GM12874 (cell line): Measurements from ENCODE around the gene THAP8.

ENCODE experiments used
- CTCF ChIP-seq: IDR thresholded peaks from 2 replicates; pipeline ENCODE4 v1.5.1; 2011; ENCODE audit warnings: low read depth, mild to moderate bottlenecking, control low read depth, low read length, moderate library complexity; ENCODE audit not compliant: insufficient read depth

The THAP8 gene

GRCh38 chr19:36008336-36008978, 45.6 kb downstream of the THAP8 start, which contains the start of gene SYNE4:
Gene SYNE4, minus strand, starts transcription at chr19:36008813. Its CDS starts 132 bp downstream, at chr19:36008681.
- no peak for TF ChIP-seq CTCF

GRCh38 chr19:36006955-36007354, 47.1 kb downstream of the THAP8 start:
- TF ChIP-seq CTCF = no peak

- no peak for TF ChIP-seq CTCF
These were observed 50.8 kb downstream of the THAP8 start for GRCh38 chr19:36003284-36003683.

- no peak for TF ChIP-seq CTCF
These were observed 52.5 kb downstream of the THAP8 start for GRCh38 chr19:36001605-36002004.

GRCh38 chr19:35996777-35997176, 57.3 kb downstream of the THAP8 start:
- TF ChIP-seq CTCF = no peak

GRCh38 chr19:35995048-35995993, 58.8 kb downstream of the THAP8 start, which contains the start of gene SDHAF1:
Gene SDHAF1, plus strand, starts transcription at chr19:35995188. Its CDS starts 87 bp downstream, at chr19:35995275.
- 0 out of 2 replicates have a peak, but pooled peaks have one; percentile 6 for TF ChIP-seq CTCF

- TF ChIP-seq CTCF = peak; percentile 28; the same call in 1 of the 2 replicates
These were observed 60.0 kb downstream of the THAP8 start for GRCh38 chr19:35993923-35994598.
